Spleen (tissue), 7 donors: ENCODE measurements around the gene CCNY.

Source experiments
- POLR2A ChIP-seq, 3 donors: fragments of 450-650 bp; IDR thresholded peaks; one replicate each; pipeline ENCODE4 v1.5.1; 2017; ENCODE audit warnings: antibody characterized with exemption in 3 of 3, mild to moderate bottlenecking in 1 of 3
- POLR2AphosphoS5 ChIP-seq, 3 donors: sonication (generic); formaldehyde crosslinking; IDR thresholded peaks; one replicate each; pipeline ENCODE4 v1.5.1; 2017; ENCODE audit warnings: antibody characterized with exemption in 3 of 3
- TF ChIP-seq, protein P1 (sequence below), 11 experiments: fragments of 200-600 bp in 7 of 11; fragments of 450-650 bp in 4 of 11; sonication (generic) in 4 of 11; IDR thresholded peaks in 8 of 11; conservative IDR thresholded peaks in 3 of 11; 1 replicate in 7 of 11; 2 replicates in 4 of 11; pipeline versions ENCODE4 v1.4.0 to v1.8.0; 2016 to 2021; ENCODE audit warnings: antibody characterized with exemption in 11 of 11, inconsistent platforms in 4 of 11, mild to moderate bottlenecking in 1 of 11
- donor health status: DM: no; HTN: no; CAD: no; lungs with moderate emphysema.
- donor health status: DM: no; HTN: no; CAD: no.
- donor health status: DM: no; HTN: no; CAD: no.

DNA sequence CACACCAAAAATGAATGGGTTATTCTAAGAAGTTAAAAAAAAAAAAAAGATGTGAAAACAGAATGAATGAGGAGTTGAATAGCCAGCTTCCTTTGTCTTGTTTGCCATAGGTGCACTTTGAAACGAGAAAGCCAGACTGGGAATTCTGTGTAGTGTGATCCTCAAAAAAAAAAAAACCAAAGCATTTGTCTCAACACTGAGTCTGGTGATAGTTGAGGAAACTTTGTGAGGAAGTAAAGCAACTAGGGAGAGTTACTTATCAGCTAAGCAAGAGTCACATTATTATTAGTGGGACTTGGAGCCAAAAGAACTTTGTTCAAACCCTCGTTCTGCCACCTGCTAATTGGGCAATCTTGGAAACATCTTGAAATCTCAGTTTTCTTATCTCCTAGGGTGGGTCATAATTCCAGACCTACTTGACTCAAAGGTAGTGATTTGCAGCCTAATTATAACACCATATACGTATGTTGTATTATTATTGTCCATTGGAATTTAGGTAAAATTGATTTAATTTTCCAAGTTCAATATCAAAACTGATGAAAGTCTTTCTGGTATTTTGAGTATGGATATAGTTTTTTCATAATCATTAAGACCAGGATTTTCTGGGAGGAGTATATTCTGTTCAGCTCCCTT, 169.0 kb downstream of the CCNY start:
- TF ChIP-seq POLR2A (IDR thresholded peaks at IDR 0.05) (no peak), POLR2AphosphoS5 (IDR thresholded peaks at IDR 0.05) (no peak)
- TF ChIP-seq, protein P1, sequence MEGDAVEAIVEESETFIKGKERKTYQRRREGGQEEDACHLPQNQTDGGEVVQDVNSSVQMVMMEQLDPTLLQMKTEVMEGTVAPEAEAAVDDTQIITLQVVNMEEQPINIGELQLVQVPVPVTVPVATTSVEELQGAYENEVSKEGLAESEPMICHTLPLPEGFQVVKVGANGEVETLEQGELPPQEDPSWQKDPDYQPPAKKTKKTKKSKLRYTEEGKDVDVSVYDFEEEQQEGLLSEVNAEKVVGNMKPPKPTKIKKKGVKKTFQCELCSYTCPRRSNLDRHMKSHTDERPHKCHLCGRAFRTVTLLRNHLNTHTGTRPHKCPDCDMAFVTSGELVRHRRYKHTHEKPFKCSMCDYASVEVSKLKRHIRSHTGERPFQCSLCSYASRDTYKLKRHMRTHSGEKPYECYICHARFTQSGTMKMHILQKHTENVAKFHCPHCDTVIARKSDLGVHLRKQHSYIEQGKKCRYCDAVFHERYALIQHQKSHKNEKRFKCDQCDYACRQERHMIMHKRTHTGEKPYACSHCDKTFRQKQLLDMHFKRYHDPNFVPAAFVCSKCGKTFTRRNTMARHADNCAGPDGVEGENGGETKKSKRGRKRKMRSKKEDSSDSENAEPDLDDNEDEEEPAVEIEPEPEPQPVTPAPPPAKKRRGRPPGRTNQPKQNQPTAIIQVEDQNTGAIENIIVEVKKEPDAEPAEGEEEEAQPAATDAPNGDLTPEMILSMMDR (IDR thresholded peaks at IDR 0.05 in 8 of 11, conservative IDR thresholded peaks at IDR 0.05 in 3 of 11) = no peak
